HepG2 (cell line): Measurements from ENCODE around the gene SPANXN1. TPM values are rescaled to one million over a fixed set of nuclear protein-coding genes. Genes with fewer than 3 reads are reported as not detected.

Source experiments
- ATAC-seq: fragments of 200-7000 bp; cut with Tn5 transposase; 3 replicates; pipeline ENCODE4 v1.9.1; 2020; ENCODE audit warnings: mild to moderate bottlenecking, moderate library complexity
- BruUV-seq: library from RNA; stranded (reverse); fragments of 400-500 nt; replicated peaks from 2 replicates; lab custom pipeline; 2021; lab: Mats Ljungman, UMichigan
- CTCF ChIA-PET: fragments of 300-600 bp; formaldehyde crosslinking; extraction: SDS; loops from one replicate; lab custom pipeline; 2021; ENCODE audit warnings: low total read pairs, inconsistent platforms, low intra/inter-chr PET ratio; lab: Yijun Ruan, JAX
- POLR2A ChIA-PET: fragments of 350-600 bp; sonication (Branson Sonifier 250); formaldehyde crosslinking; loops from one replicate; lab custom pipeline; 2020; ENCODE audit warnings: antibody characterized with exemption, inconsistent platforms; lab: Yijun Ruan, JAX
- DNase-seq: peaks from one replicate; pipeline ENCODE4 v3.0.0-alpha.2; 2015; ENCODE audit warnings: low spot score
- FAIRE-seq: peaks from 3 replicates; lab custom pipeline; 2011; peaks lifted over from hg19 to GRCh38; lab: Jason Lieb, UNC
- H2AFZ ChIP-seq: one replicate; pipeline ENCODE4 v1.6.1; 2011; ENCODE audit warnings: low read length, inconsistent platforms
- H3K27ac ChIP-seq: fragments of 300-600 bp; 3 replicates; pipeline ENCODE4 v1.8.0; 2011; ENCODE audit warnings: mixed run types, mild to moderate bottlenecking, mixed read lengths, low read length, inconsistent platforms; ENCODE audit not compliant: insufficient read depth; ENCODE audit errors: extremely low read length
- H3K27me3 ChIP-seq, 2 experiments: fragments of 200-600 bp in 1 of 2; 2 replicates in 1 of 2; 3 replicates in 1 of 2; pipeline versions ENCODE4 v1.6.0 to v1.8.0; 2011; ENCODE audit warnings: low read length in 2 of 2, mild to moderate bottlenecking in 2 of 2, moderate library complexity in 2 of 2, inconsistent platforms in 1 of 2; ENCODE audit not compliant: insufficient read depth in 2 of 2, control insufficient read depth in 1 of 2
- H3K36me3 ChIP-seq, 2 experiments: fragments of 200-600 bp in 1 of 2; replicated peaks in 1 of 2; 2 replicates in 1 of 2; 3 replicates in 1 of 2; pipeline versions ENCODE4 v1.5.1 to v1.8.0; 2011; ENCODE audit warnings: low read length in 2 of 2, inconsistent platforms in 1 of 2; ENCODE audit not compliant: insufficient read depth in 2 of 2, control insufficient read depth in 1 of 2
- H3K4me1 ChIP-seq: 2 replicates; pipeline ENCODE4 v1.5.1; 2012; ENCODE audit warnings: low read length, inconsistent platforms; ENCODE audit not compliant: insufficient read depth
- H3K4me2 ChIP-seq: 2 replicates; pipeline ENCODE4 v1.6.0; 2011; ENCODE audit warnings: low read depth, low read length, inconsistent platforms
- H3K4me3 ChIP-seq, 3 experiments: fragments of 200-600 bp in 1 of 3; sonication (generic), shearing (Covaris generic) in 1 of 3; replicated peaks in 1 of 3; 2 replicates each; pipeline ENCODE4 v1.5.1; 2011 to 2016; ENCODE audit warnings: low read length in 3 of 3, inconsistent platforms in 2 of 3, low read depth in 2 of 3, mild to moderate bottlenecking in 2 of 3, control low read depth in 1 of 3, mixed read lengths in 1 of 3; ENCODE audit not compliant: insufficient read depth in 1 of 3
- H3K79me2 ChIP-seq: one replicate; pipeline ENCODE4 v1.6.1; 2011; ENCODE audit warnings: low read length, inconsistent platforms; ENCODE audit not compliant: insufficient read depth
- H3K9ac ChIP-seq: 2 replicates; pipeline ENCODE4 v1.6.0; 2011; ENCODE audit warnings: mild to moderate bottlenecking, low read depth, low read length, inconsistent platforms; ENCODE audit not compliant: insufficient read depth
- H3K9me3 ChIP-seq: 2 replicates; pipeline ENCODE4 v1.5.1; 2012; ENCODE audit warnings: mild to moderate bottlenecking, low read length
- H4K20me1 ChIP-seq: 2 replicates; pipeline ENCODE4 v1.6.0; 2011; ENCODE audit warnings: inconsistent platforms, mild to moderate bottlenecking, low read length, moderate library complexity; ENCODE audit not compliant: insufficient read depth
- ATF3 ChIP-seq: sonication (generic); formaldehyde crosslinking; IDR thresholded peaks from 2 replicates; pipeline ENCODE4 v1.4.0; 2020; ENCODE audit warnings: missing genetic modification reagents
- CEBPG ChIP-seq: IDR thresholded peaks from 2 replicates; pipeline ENCODE4 v1.6.1; 2016
- DNMT3B ChIP-seq: conservative IDR thresholded peaks from 2 replicates; pipeline ENCODE4 v1.6.1; 2016; ENCODE audit warnings: missing biosample characterization, control low read depth
- DR1 ChIP-seq: sonication (generic); formaldehyde crosslinking; IDR thresholded peaks from 2 replicates; pipeline ENCODE4 v1.8.0; 2021; ENCODE audit warnings: mild to moderate bottlenecking, missing genetic modification reagents, inconsistent platforms
- EHMT2 ChIP-seq: fragments of 200-600 bp; sonication (generic); IDR thresholded peaks from 2 replicates; pipeline ENCODE4 v1.7.0; 2017; ENCODE audit warnings: antibody characterized with exemption, low read depth, low read length, borderline replicate concordance
- FOXA1 ChIP-seq, 2 experiments: fragments of 450-650 bp in 1 of 2; sonication (generic) in 1 of 2; formaldehyde crosslinking in 1 of 2; IDR thresholded peaks; 2 replicates each; pipeline versions ENCODE4 v1.4.0 to v1.6.1; 2016 to 2020; ENCODE audit warnings: missing genetic modification reagents in 1 of 2
- HNRNPUL1 ChIP-seq: fragments of 200-400 bp; formaldehyde crosslinking; IDR thresholded peaks from 2 replicates; pipeline ENCODE4 v1.6.1; 2017; ENCODE audit warnings: low read depth, mild to moderate bottlenecking, low read length, moderate library complexity
- JDP2 ChIP-seq: sonication (generic); formaldehyde crosslinking; IDR thresholded peaks from 2 replicates; pipeline ENCODE4 v1.8.1; 2022; ENCODE audit warnings: missing genetic modification reagents, borderline replicate concordance
- NAIF1 ChIP-seq: sonication (generic); formaldehyde crosslinking; IDR thresholded peaks from 2 replicates; pipeline ENCODE4 v1.5.0; 2020; ENCODE audit warnings: mild to moderate bottlenecking, missing genetic modification reagents, borderline replicate concordance
- NFE2L2 ChIP-seq: fragments of 150-350 bp; IDR thresholded peaks from 2 replicates; pipeline ENCODE4 v1.6.1; 2014; ENCODE audit warnings: low read length
- NR1H2 ChIP-seq: sonication (generic); formaldehyde crosslinking; IDR thresholded peaks from 2 replicates; pipeline ENCODE4 v1.8.1; 2022; ENCODE audit warnings: low read depth, missing genetic modification reagents, borderline replicate concordance
- SP140L ChIP-seq: sonication (generic); formaldehyde crosslinking; IDR thresholded peaks from 2 replicates; pipeline ENCODE4 v1.4.0; 2020; ENCODE audit warnings: missing genetic modification reagents, borderline replicate concordance
- ZBED4 ChIP-seq: sonication (generic); formaldehyde crosslinking; IDR thresholded peaks from 2 replicates; pipeline ENCODE4 v1.4.0; 2020; ENCODE audit warnings: missing genetic modification reagents, borderline replicate concordance
- ZNF619 ChIP-seq: sonication (generic); formaldehyde crosslinking; IDR thresholded peaks from 2 replicates; pipeline ENCODE4 v1.4.0; 2020; ENCODE audit warnings: mild to moderate bottlenecking, missing genetic modification reagents
- ZNF747 ChIP-seq: sonication (generic); formaldehyde crosslinking; IDR thresholded peaks from 2 replicates; pipeline ENCODE4 v1.8.1; 2023; ENCODE audit warnings: missing genetic modification reagents, mild to moderate bottlenecking, borderline replicate concordance
- WGBS: methylation state at CpG from one replicate; pipeline ENCODE4 v1.1.6; 2017; ENCODE audit warnings: low lambda C conversion rate; 5-methylcytosine and 5-hydroxymethylcytosine counted together
- in situ Hi-C: cut with HindIII; loops from 2 replicates; pipeline ENCODE4 v1.10.0; 2017; ENCODE audit warnings: low pct_unique_long_range_greater_than_20kb; ENCODE audit not compliant: extremely low pct_ligation_motif_present
- intact Hi-C: fragments of 100-400 bp; cut with micrococcal nuclease; formaldehyde crosslinking; loops from one replicate; pipeline ENCODE4 v1.10.0; 2022; ENCODE audit not compliant: unreplicated experiment
- polyA plus RNA-seq, 8 experiments: library from polyadenylated mRNA; depleted of rRNA in 3 of 8; stranded (reverse) in 7 of 8; unstranded in 1 of 8; fragments of >200 nt; fragmentation: Illumina TruSeq in 4 of 8; extraction: Trizol in 4 of 8; gene quantifications; 2 replicates each; pipeline versions ENCODE4 v1.2.1 to v1.2.3, GENCODE V29; 2011 to 2016; ENCODE audit warnings: low read depth in 4 of 8, missing spikeins in 1 of 8, mixed read lengths in 1 of 8; ENCODE audit not compliant: insufficient read depth in 1 of 8
- total RNA-seq, 5 experiments: library from RNA; depleted of rRNA; stranded (reverse); fragments of >200 nt; fragmentation: Illumina TruSeq; extraction: Trizol; gene quantifications; 2 replicates each; pipeline ENCODE4 v1.2.3, GENCODE V29; 2016; ENCODE audit warnings: low read depth in 1 of 5
- TF ChIP-seq, protein P1 (sequence below): sonication (generic); formaldehyde crosslinking; IDR thresholded peaks from 2 replicates; pipeline ENCODE4 v1.5.0; 2020; ENCODE audit warnings: missing genetic modification reagents, mild to moderate bottlenecking, borderline replicate concordance

The SPANXN1 gene
- total and polyA plus RNA-seq, 2 of the 13 experiments (the other 11 are each of a cell fraction or from before 2014, with no cell fraction given), result not detected

- Histone ChIP-seq H3K27me3 (no peaks in the 10 kb centered on the region), H3K36me3 (no peaks in the 10 kb centered on the region), H3K9me3 (peaks cover 49% of the 10 kb centered on the region), H3K79me2 (no peaks in the 10 kb centered on the region), H3K4me1 (no peaks in the 10 kb centered on the region), H3K9ac (no peak overlapping the region), H4K20me1 (no peaks in the 10 kb centered on the region), H2AFZ (no peak overlapping the region), H3K27ac (no peak overlapping the region), H3K4me3 (no peak overlapping the region), H3K4me2 (no peak overlapping the region)
- in situ Hi-C loops, result no loop called here
- DNase-seq (no peak), FAIRE-seq (no peak), ATAC-seq (no peak)
- intact Hi-C loops, result no loop called here
- POLR2A ChIA-PET, result no interaction called here
- TF ChIP-seq NAIF1, result no peak
- TF ChIP-seq NR1H2, result no peak
- no peak for TF ChIP-seq DNMT3B (CRISPR knock-in tag)
- TF ChIP-seq, protein P1, sequence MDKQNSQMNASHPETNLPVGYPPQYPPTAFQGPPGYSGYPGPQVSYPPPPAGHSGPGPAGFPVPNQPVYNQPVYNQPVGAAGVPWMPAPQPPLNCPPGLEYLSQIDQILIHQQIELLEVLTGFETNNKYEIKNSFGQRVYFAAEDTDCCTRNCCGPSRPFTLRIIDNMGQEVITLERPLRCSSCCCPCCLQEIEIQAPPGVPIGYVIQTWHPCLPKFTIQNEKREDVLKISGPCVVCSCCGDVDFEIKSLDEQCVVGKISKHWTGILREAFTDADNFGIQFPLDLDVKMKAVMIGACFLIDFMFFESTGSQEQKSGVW, result no peak
- TF ChIP-seq CEBPG (CRISPR knock-in tag), result no peak
- TF ChIP-seq SP140L (CRISPR knock-in tag), result no peak
- no peak for TF ChIP-seq ZBED4 (CRISPR knock-in tag)
- no peak for TF ChIP-seq ZNF747
- no peak for TF ChIP-seq DR1 (CRISPR knock-in tag)
- TF ChIP-seq NFE2L2, result no peak
- TF ChIP-seq ZNF619 (CRISPR knock-in tag), result no peak
- no peak for TF ChIP-seq EHMT2
- no peak for TF ChIP-seq HNRNPUL1
- no peak for TF ChIP-seq FOXA1 (IDR thresholded peaks at IDR 0.05)
- TF ChIP-seq FOXA1 (CRISPR knock-in tag; IDR thresholded peaks at IDR 0.05), result no peak
- TF ChIP-seq JDP2 (CRISPR knock-in tag), result no peak
- no peak for TF ChIP-seq ATF3 (CRISPR knock-in tag)
- 0% methylated on average over 4 of the region's 4 CpGs for WGBS
- BruUV-seq, result no TSS peak
- CTCF ChIA-PET, result no interaction called here
Observed at GRCh38 chrX:145292218-145292617, 44.9 kb downstream of the SPANXN1 start.
